Renal cortical epithelial cell (primary cell): ENCODE measurements around the gene ASH1L. TPM values are rescaled to one million over a fixed set of nuclear protein-coding genes. Genes with fewer than 3 reads are reported as not detected.
"Not testable (repeated sequence)": the region's sequence is repeated elsewhere in the genome, so short reads cannot be mapped to it uniquely, and the experiment has no call there.

Experiments
- DNase-seq: peaks from one replicate; pipeline ENCODE4 v3.0.0-alpha.2; 2011; ENCODE audit warnings: low read depth
- total RNA-seq: library from RNA; depleted of rRNA; stranded (reverse); fragments of >200 nt; gene quantifications from 2 replicates; pipeline ENCODE4 v1.2.3, GENCODE V29; 2014

ASH1L gene
- total RNA-seq, 1 donor from 2014 or later, result 50.2 TPM

GRCh38 chr1:155453141-155453540 lies 109.5 kb downstream of the ASH1L start:
- no peak for DNase-seq

GRCh38 chr1:155451199-155451598 lies 111.4 kb downstream of the ASH1L start:
- DNase-seq, result no peak

- not testable (repeated sequence) for DNase-seq
Observed at GRCh38 chr1:155442431-155442830, 120.2 kb downstream of the ASH1L start.

- DNase-seq, result no peak
Observed at GRCh38 chr1:155437405-155437804, 125.2 kb downstream of the ASH1L start.

GRCh38 chr1:155433831-155434389 lies 128.7 kb downstream of the ASH1L start:
- DNase-seq, result not testable (repeated sequence)

- not testable (repeated sequence) for DNase-seq
Observed at GRCh38 chr1:155433128-155433830, 129.3 kb downstream of the ASH1L start.

- no peak for DNase-seq
Observed at GRCh38 chr1:155424091-155424490, 138.5 kb downstream of the ASH1L start.

- no peak for DNase-seq
Observed at GRCh38 chr1:155420788-155421187, 141.8 kb downstream of the ASH1L start.

GRCh38 chr1:155411840-155412239 lies 150.8 kb downstream of the ASH1L start:
- not testable (repeated sequence) for DNase-seq

- no peak for DNase-seq
Observed at GRCh38 chr1:155410931-155411330, 151.7 kb downstream of the ASH1L start.

GRCh38 chr1:155396874-155397476 lies 165.6 kb downstream of the ASH1L start:
- no peak for DNase-seq

- DNase-seq, result peak; percentile 6
Observed at GRCh38 chr1:155392898-155393411, 169.6 kb downstream of the ASH1L start.

- DNase-seq, result no peak
Observed at GRCh38 chr1:155389826-155390225, 172.8 kb downstream of the ASH1L start.

- not testable (repeated sequence) for DNase-seq
Observed at GRCh38 chr1:155385836-155386235, 176.8 kb downstream of the ASH1L start.

- DNase-seq, result no peak
Observed at GRCh38 chr1:155383406-155383805, 179.2 kb downstream of the ASH1L start.

GRCh38 chr1:155379631-155380090 lies 182.9 kb downstream of the ASH1L start:
- DNase-seq, result peak; percentile 9

GRCh38 chr1:155379180-155379579 lies 183.4 kb downstream of the ASH1L start:
- no peak for DNase-seq

GRCh38 chr1:155360051-155360450 lies 202.6 kb downstream of the ASH1L start:
- DNase-seq, result no peak

- DNase-seq, result no peak
Observed at GRCh38 chr1:155352631-155353030, 210.0 kb downstream of the ASH1L start.

- DNase-seq, result no peak
Observed at GRCh38 chr1:155342842-155343241, 219.8 kb downstream of the ASH1L start.

GRCh38 chr1:155339515-155340097 lies 223.0 kb downstream of the ASH1L start:
- DNase-seq, result no peak

- DNase-seq, result no peak
Observed at GRCh38 chr1:155334962-155335361, 227.6 kb downstream of the ASH1L start.
